Frontal cortex (tissue), 4 donors: ENCODE results near the gene SLC6A7. TPM values are rescaled to one million over a fixed set of nuclear protein-coding genes. Genes with fewer than 3 reads are reported as not detected.

Experiments used
- DNase-seq, 2 donors: peaks; one replicate each; pipeline ENCODE4 v3.0.0; 2012; ENCODE audit warnings: low spot score in 2 of 2
- FAIRE-seq: peaks from 2 replicates; lab custom pipeline; 2012; peaks lifted over from hg19 to GRCh38; lab: Jason Lieb, UNC
- total RNA-seq: library from RNA; depleted of rRNA; stranded (reverse); fragments of >200 nt; gene quantifications from one replicate; pipeline ENCODE4 v1.2.3, GENCODE V29; 2014
- donor health status: control.
- donor health status: control.
- donor health status: control.

Gene SLC6A7
- total RNA-seq, 1 donor from 2014 or later = 2.9 TPM

GRCh38 chr5:150186897-150187296 lies 3.0 kb upstream of the SLC6A7 start:
- DNase-seq = no peak

GRCh38 chr5:150188146-150188842 lies 1.6 kb upstream of the SLC6A7 start:
- FAIRE-seq = no peak
- no peak for DNase-seq

More at GRCh38 chr5:150186897-150187296, 3.0 kb upstream of the SLC6A7 start:
- no peak for FAIRE-seq

- DNase-seq (no peak), FAIRE-seq (no peak)
Observed at GRCh38 chr5:150189326-150189725, 536 bp upstream of the SLC6A7 start.

GRCh38 chr5:150190503-150190979 lies 679 bp downstream of the SLC6A7 start:
- DNase-seq = no peak
- FAIRE-seq = no peak

- FAIRE-seq (no peak), DNase-seq (no peak)
Observed at GRCh38 chr5:150190987-150191386, 1.1 kb downstream of the SLC6A7 start.

- DNase-seq (peak in 1 of 2 donors; percentile 47), FAIRE-seq (no peak)
Observed at GRCh38 chr5:150192462-150192861, 2.6 kb downstream of the SLC6A7 start.

- no peak for DNase-seq
- FAIRE-seq = no peak
Observed at GRCh38 chr5:150195736-150196485, 6.0 kb downstream of the SLC6A7 start.

GRCh38 chr5:150196514-150196913 lies 6.7 kb downstream of the SLC6A7 start:
- no peak for FAIRE-seq
- DNase-seq = no peak

- DNase-seq = no peak
- no peak for FAIRE-seq
Observed at GRCh38 chr5:150196986-150197385, 7.1 kb downstream of the SLC6A7 start.

GRCh38 chr5:150197476-150197875 lies 7.6 kb downstream of the SLC6A7 start:
- FAIRE-seq (no peak), DNase-seq (no peak)

GRCh38 chr5:150202501-150202900 lies 12.6 kb downstream of the SLC6A7 start:
- FAIRE-seq = no peak
- DNase-seq = no peak

GRCh38 chr5:150203832-150204589 lies 14.1 kb downstream of the SLC6A7 start:
- FAIRE-seq = no peak
- DNase-seq = no peak

- no peak for FAIRE-seq
- no peak for DNase-seq
Observed at GRCh38 chr5:150204590-150204960, 14.7 kb downstream of the SLC6A7 start.

GRCh38 chr5:150206098-150206778 lies 16.4 kb downstream of the SLC6A7 start:
- FAIRE-seq (no peak), DNase-seq (no peak)

- FAIRE-seq = no peak
- DNase-seq = no peak
Observed at GRCh38 chr5:150206779-150207115, 16.9 kb downstream of the SLC6A7 start.

- FAIRE-seq = no peak
- no peak for DNase-seq
Observed at GRCh38 chr5:150208187-150209098, 18.6 kb downstream of the SLC6A7 start.

GRCh38 chr5:150209099-150209635 lies 19.3 kb downstream of the SLC6A7 start:
- peak in 1 of 2 donors; percentile 49 for DNase-seq
- no peak for FAIRE-seq

- FAIRE-seq = no peak
- no peak for DNase-seq
Observed at GRCh38 chr5:150210644-150211043, 20.8 kb downstream of the SLC6A7 start.
